Transverse colon (tissue), 4 donors: ENCODE results near the gene FSTL5.

ENCODE experiments used
- POLR2AphosphoS5 ChIP-seq, 3 donors: sonication (generic); formaldehyde crosslinking; IDR thresholded peaks; one replicate each; pipeline ENCODE4 v1.6.1; 2016; ENCODE audit warnings: antibody characterized with exemption in 3 of 3
- TF ChIP-seq, protein P1 (sequence below), 5 experiments: fragments of 200-600 bp in 3 of 5; fragments of 450-650 bp in 2 of 5; sonication (generic) in 3 of 5; IDR thresholded peaks; 1 replicate in 2 of 5; 2 replicates in 3 of 5; pipeline ENCODE4 v1.5.1; 2016 to 2017; ENCODE audit warnings: antibody characterized with exemption in 5 of 5, inconsistent platforms in 3 of 5, mild to moderate bottlenecking in 2 of 5, moderate library complexity in 1 of 5

- TF ChIP-seq, protein P1, sequence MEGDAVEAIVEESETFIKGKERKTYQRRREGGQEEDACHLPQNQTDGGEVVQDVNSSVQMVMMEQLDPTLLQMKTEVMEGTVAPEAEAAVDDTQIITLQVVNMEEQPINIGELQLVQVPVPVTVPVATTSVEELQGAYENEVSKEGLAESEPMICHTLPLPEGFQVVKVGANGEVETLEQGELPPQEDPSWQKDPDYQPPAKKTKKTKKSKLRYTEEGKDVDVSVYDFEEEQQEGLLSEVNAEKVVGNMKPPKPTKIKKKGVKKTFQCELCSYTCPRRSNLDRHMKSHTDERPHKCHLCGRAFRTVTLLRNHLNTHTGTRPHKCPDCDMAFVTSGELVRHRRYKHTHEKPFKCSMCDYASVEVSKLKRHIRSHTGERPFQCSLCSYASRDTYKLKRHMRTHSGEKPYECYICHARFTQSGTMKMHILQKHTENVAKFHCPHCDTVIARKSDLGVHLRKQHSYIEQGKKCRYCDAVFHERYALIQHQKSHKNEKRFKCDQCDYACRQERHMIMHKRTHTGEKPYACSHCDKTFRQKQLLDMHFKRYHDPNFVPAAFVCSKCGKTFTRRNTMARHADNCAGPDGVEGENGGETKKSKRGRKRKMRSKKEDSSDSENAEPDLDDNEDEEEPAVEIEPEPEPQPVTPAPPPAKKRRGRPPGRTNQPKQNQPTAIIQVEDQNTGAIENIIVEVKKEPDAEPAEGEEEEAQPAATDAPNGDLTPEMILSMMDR (IDR thresholded peaks at IDR 0.05): no peak
- no peak for TF ChIP-seq POLR2AphosphoS5 (IDR thresholded peaks at IDR 0.05)
Observed at GRCh38 chr4:161581262-161582230, 582.3 kb downstream of the FSTL5 start.
